ENCODE data around the gene RYR1. TPM values are rescaled to one million over a fixed set of nuclear protein-coding genes. Genes with fewer than 3 reads are reported as not detected.

RYR1 gene
- total RNA-seq, 1 donor from 2014 or later = 0.65 TPM

DNA sequence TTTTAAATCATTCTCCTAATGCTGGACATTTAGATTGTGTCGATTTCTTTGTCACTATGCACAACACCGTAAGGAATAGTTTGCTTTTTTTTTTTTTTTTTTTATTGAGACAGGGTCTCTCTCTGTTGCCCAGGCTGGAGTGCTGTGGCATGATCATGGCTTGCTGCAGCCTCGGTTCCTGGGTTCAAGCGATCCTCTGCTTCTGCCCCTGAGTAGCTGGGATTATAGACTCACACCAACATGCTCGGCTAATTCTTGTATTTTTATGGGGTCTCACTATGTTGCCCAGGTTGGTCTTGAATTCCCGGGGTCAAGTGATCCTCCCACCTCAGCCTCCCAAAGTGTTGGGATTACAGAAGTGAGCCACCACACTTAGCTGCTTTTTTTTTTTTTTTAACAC is 86.5 kb downstream of the RYR1 start:
- DNase-seq (ENCODE audit: low spot score, unreplicated experiment) = no peak
- Mint-ChIP-seq H3K27me3 (peaks cover 5% of the 10 kb centered on the region), H3K9me3 (ENCODE audit: low read depth) (no peaks in the 10 kb centered on the region), H3K4me3 (ENCODE audit: low read depth) (no peak overlapping the region), H3K36me3 (ENCODE audit: insufficient read depth) (no peaks in the 10 kb centered on the region), H3K27ac (no peak overlapping the region), H3K4me1 (ENCODE audit: low read depth) (peaks cover 1% of the 10 kb centered on the region)
- no peak for TF ChIP-seq CTCF (IDR thresholded peaks at IDR 0.05; ENCODE audit: unreplicated experiment)

DNA sequence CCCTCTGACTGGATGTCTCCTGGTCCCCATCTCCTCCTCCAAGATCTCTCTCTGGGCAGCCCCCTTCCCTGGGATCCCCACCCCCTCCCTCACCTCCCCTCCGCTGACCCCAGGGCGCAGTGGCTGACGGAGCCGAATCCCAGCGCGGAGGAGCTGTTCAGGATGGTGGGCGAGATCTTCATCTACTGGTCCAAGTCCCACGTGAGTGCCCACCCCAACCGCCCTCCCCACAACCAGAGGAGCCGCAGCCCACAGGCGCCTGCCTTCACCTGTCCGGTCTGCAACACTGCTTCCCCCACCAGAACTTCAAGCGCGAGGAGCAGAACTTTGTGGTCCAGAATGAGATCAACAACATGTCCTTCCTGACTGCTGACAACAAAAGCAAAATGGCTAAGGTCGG is 89.4 kb downstream of the RYR1 start:
- TF ChIP-seq CTCF (IDR thresholded peaks at IDR 0.05; ENCODE audit: unreplicated experiment) = no peak
- no peak overlapping the region for H3K27ac Mint-ChIP-seq
- no peak overlapping the region for H3K4me3 Mint-ChIP-seq (ENCODE audit: low read depth)
- no peaks in the 10 kb centered on the region for H3K9me3 Mint-ChIP-seq (ENCODE audit: low read depth)
- peaks cover 1% of the 10 kb centered on the region for H3K4me1 Mint-ChIP-seq (ENCODE audit: low read depth)
- no peak for DNase-seq (ENCODE audit: low spot score, unreplicated experiment)
- no peaks in the 10 kb centered on the region for H3K36me3 Mint-ChIP-seq (ENCODE audit: insufficient read depth)
- H3K27me3 Mint-ChIP-seq = peaks cover 5% of the 10 kb centered on the region

DNA sequence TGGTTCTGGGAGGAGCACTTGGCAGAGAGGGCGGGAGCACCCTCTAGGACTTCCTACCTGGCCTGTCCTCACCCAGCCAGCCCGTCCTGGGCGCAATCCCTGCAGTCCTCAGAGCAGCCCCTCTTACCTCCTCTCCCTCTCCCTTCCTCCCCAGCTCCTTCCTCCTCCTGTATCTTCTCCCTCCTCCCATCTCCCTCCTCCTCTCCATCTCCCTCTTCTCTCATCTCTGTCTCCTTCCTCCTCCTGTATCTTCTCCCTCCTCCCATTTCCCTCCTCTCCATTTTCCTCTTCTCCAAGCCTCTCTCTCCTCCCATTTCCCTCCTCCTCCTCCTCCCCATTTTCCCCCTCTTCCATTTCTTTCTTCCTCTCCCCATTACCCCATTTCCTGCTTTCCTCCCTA is 89.8 kb downstream of the RYR1 start:
- DNase-seq (ENCODE audit: low spot score, unreplicated experiment) = no peak
- Mint-ChIP-seq H3K9me3 (ENCODE audit: low read depth) (no peaks in the 10 kb centered on the region), H3K36me3 (ENCODE audit: insufficient read depth) (no peaks in the 10 kb centered on the region), H3K4me1 (ENCODE audit: low read depth) (peaks cover 1% of the 10 kb centered on the region), H3K27me3 (peaks cover 5% of the 10 kb centered on the region), H3K27ac (no peak overlapping the region), H3K4me3 (ENCODE audit: low read depth) (no peak overlapping the region)
- TF ChIP-seq CTCF (IDR thresholded peaks at IDR 0.05; ENCODE audit: unreplicated experiment) = no peak

DNA sequence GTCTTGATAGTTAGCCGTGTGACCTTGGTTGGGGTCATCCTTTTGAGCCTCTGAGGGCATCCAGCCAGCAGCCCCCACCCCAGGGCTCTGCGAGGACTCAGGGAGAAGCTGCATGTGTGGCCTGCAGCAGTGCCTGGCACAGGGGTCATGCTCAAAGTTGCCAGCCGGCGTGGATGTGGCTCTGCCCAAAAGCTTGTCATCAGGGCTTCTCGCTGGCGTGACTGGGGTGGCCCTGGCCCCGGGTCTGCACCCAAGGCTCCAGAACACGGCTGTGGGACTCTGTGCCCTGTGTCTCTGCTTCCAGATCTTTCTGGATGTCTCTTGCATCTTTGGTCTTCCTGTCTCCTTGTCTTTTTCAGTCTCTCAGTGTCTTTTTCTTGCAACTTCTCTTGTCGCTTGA is 90.9 kb downstream of the RYR1 start:
- Mint-ChIP-seq H3K4me3 (ENCODE audit: low read depth) (no peak overlapping the region), H3K9me3 (ENCODE audit: low read depth) (no peaks in the 10 kb centered on the region), H3K27ac (no peak overlapping the region), H3K27me3 (peaks cover 5% of the 10 kb centered on the region), H3K36me3 (ENCODE audit: insufficient read depth) (no peaks in the 10 kb centered on the region), H3K4me1 (ENCODE audit: low read depth) (peaks cover 1% of the 10 kb centered on the region)
- no peak for DNase-seq (ENCODE audit: low spot score, unreplicated experiment)
- no peak for TF ChIP-seq CTCF (IDR thresholded peaks at IDR 0.05; ENCODE audit: unreplicated experiment)

GRCh38 chr19:38524994-38525634 is 91.6 kb downstream of the RYR1 start:
- no peak overlapping the region for H3K4me3 Mint-ChIP-seq (ENCODE audit: low read depth)
- H3K4me1 Mint-ChIP-seq (ENCODE audit: low read depth) = peaks cover 1% of the 10 kb centered on the region
- TF ChIP-seq CTCF (IDR thresholded peaks at IDR 0.05; ENCODE audit: unreplicated experiment) = no peak
- no peak overlapping the region for H3K27ac Mint-ChIP-seq
- DNase-seq (ENCODE audit: low spot score, unreplicated experiment) = no peak
- no peaks in the 10 kb centered on the region for H3K36me3 Mint-ChIP-seq (ENCODE audit: insufficient read depth)
- H3K27me3 Mint-ChIP-seq = peaks cover 5% of the 10 kb centered on the region
- H3K9me3 Mint-ChIP-seq (ENCODE audit: low read depth) = no peaks in the 10 kb centered on the region

Measured in progenitor cell of endocrine pancreas (in vitro differentiated cells).